Endothelial cell of umbilical vein (primary cell): ENCODE measurements around the gene LMTK2.

Experiments used
- CTCF ChIP-seq, 2 donors: IDR thresholded peaks; 1 replicate in 1 of 2; 2 replicates in 1 of 2; pipeline ENCODE4 v1.5.1; 2011; ENCODE audit warnings: low read length in 2 of 2, mild to moderate bottlenecking in 2 of 2, moderate library complexity in 2 of 2, control low read depth in 1 of 2, inconsistent platforms in 1 of 2, low read depth in 1 of 2; ENCODE audit not compliant: insufficient read depth in 1 of 2; ENCODE audit errors: extremely low read depth in 1 of 2
- JUN ChIP-seq: IDR thresholded peaks from 2 replicates; pipeline ENCODE4 v1.6.1; 2011; ENCODE audit warnings: borderline replicate concordance, low read depth; ENCODE audit not compliant: insufficient read length, insufficient read depth

DNA sequence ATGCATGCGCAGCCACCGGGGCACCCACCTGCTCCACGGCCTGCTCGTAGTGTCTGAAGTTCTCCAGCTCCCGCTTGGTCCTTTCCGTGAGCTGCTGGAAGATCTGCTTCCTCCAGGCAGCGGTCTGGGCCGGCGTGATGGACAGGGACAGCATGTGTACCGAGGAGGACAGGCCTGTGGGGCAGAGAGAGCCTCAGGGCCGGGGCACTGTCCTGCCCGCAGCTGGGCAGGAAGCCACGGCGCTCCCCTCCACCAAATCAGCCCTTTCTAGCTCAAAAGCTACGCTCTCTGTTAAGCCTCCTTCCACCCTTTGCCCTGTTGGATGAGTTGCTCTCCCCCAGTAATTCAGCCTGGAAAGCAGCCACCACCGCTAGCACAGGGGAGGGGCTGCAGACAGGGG, 126.1 kb downstream of the LMTK2 start:
- no peak for TF ChIP-seq CTCF (IDR thresholded peaks at IDR 0.05; ENCODE audit: extremely low read depth in 1 of 2, insufficient read depth in 1 of 2, low read depth in 1 of 2, low read length in 2 of 2)
- no peak for TF ChIP-seq JUN
